ENCODE data around the gene IFI27L1.

- no peak for TF ChIP-seq POLR2A (IDR thresholded peaks at IDR 0.05; ENCODE audit: low read depth, low read length)
- TF ChIP-seq, protein P1, sequence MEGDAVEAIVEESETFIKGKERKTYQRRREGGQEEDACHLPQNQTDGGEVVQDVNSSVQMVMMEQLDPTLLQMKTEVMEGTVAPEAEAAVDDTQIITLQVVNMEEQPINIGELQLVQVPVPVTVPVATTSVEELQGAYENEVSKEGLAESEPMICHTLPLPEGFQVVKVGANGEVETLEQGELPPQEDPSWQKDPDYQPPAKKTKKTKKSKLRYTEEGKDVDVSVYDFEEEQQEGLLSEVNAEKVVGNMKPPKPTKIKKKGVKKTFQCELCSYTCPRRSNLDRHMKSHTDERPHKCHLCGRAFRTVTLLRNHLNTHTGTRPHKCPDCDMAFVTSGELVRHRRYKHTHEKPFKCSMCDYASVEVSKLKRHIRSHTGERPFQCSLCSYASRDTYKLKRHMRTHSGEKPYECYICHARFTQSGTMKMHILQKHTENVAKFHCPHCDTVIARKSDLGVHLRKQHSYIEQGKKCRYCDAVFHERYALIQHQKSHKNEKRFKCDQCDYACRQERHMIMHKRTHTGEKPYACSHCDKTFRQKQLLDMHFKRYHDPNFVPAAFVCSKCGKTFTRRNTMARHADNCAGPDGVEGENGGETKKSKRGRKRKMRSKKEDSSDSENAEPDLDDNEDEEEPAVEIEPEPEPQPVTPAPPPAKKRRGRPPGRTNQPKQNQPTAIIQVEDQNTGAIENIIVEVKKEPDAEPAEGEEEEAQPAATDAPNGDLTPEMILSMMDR (IDR thresholded peaks at IDR 0.05; ENCODE audit: extremely low read depth in 1 of 2, insufficient read depth in 1 of 2, low read depth in 1 of 2, low read length in 2 of 2) = no peak
These were observed 28.4 kb upstream of the IFI27L1 start for GRCh38 chr14:94052662-94053061.

Measured in endothelial cell of umbilical vein (primary cell).